B cell (primary cell): ENCODE measurements around the gene SNW1.

Source experiments
- CTCF ChIP-seq: fragments of 200-600 bp; IDR thresholded peaks from one replicate; pipeline ENCODE4 v1.8.0; 2022; ENCODE audit warnings: antibody characterized with exemption, mild to moderate bottlenecking
- EZH2 ChIP-seq: IDR thresholded peaks from 2 replicates; pipeline ENCODE4 v1.6.1; 2012; ENCODE audit warnings: borderline replicate concordance, low read depth, mild to moderate bottlenecking, moderate library complexity, low read length; ENCODE audit not compliant: insufficient read depth, poor library complexity, severe bottlenecking

- no peak for TF ChIP-seq CTCF
- TF ChIP-seq EZH2, result no peak
Observed at GRCh38 chr14:77738559-77739250, 22.3 kb downstream of the SNW1 start.
